VCaP (cell line): Measurements from ENCODE around the gene STXBP4.

Experiments used
- H3K27ac ChIP-seq: fragments of 450-650 bp; 2 replicates; pipeline ENCODE4 v1.5.1; 2017
- TF ChIP-seq, protein P1 (sequence below): fragments of 450-650 bp; conservative IDR thresholded peaks from 2 replicates; pipeline ENCODE4 v1.5.1; 2017; ENCODE audit warnings: mild to moderate bottlenecking, moderate library complexity

The STXBP4 gene

GRCh38 chr17:54968262-54968987 is at the start of gene STXBP4, which contains the start of gene COX11:
Gene STXBP4 (plus strand): TSS chr17:54968765. CDS start chr17:54986220, 17,455 bp downstream.
Gene COX11 (minus strand): TSS chr17:54968654. CDS start chr17:54968646, 8 bp downstream.
- peak within 1 kb of the TSS; percentile 87 for H3K27ac ChIP-seq
- TF ChIP-seq, protein P1, sequence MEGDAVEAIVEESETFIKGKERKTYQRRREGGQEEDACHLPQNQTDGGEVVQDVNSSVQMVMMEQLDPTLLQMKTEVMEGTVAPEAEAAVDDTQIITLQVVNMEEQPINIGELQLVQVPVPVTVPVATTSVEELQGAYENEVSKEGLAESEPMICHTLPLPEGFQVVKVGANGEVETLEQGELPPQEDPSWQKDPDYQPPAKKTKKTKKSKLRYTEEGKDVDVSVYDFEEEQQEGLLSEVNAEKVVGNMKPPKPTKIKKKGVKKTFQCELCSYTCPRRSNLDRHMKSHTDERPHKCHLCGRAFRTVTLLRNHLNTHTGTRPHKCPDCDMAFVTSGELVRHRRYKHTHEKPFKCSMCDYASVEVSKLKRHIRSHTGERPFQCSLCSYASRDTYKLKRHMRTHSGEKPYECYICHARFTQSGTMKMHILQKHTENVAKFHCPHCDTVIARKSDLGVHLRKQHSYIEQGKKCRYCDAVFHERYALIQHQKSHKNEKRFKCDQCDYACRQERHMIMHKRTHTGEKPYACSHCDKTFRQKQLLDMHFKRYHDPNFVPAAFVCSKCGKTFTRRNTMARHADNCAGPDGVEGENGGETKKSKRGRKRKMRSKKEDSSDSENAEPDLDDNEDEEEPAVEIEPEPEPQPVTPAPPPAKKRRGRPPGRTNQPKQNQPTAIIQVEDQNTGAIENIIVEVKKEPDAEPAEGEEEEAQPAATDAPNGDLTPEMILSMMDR = peak; percentile 66

GRCh38 chr17:54919425-54919824 is 49.1 kb upstream of the STXBP4 start:
- TF ChIP-seq, protein P1 = no peak
- H3K27ac ChIP-seq = no peak overlapping the region

DNA sequence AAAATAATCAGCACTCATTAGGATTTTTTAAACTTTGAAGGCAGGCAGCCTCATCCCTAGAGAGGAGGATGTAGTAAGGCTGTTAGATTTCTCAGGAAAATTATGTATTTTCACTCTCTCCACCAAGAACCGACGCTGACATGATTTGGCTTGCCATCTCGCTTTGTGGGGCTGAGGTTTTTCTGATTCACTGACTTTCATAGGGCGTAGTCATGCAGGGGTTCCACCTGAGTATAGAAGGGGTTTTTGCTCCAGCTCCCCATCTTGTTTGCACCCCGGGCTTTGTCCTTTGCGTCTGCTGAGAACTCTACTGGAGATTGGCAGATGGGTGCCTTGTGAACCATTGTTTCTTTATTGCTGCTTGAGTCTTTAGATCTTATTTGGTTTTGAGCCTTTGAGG is 47.7 kb upstream of the STXBP4 start:
- no peak overlapping the region for H3K27ac ChIP-seq
- TF ChIP-seq, protein P1 = no peak

- TF ChIP-seq, protein P1 = no peak
- H3K27ac ChIP-seq = no peak overlapping the region
These were observed 44.2 kb upstream of the STXBP4 start for GRCh38 chr17:54924405-54924804.

- TF ChIP-seq, protein P1 = no peak
- no peak overlapping the region for H3K27ac ChIP-seq
These were observed 41.0 kb upstream of the STXBP4 start for GRCh38 chr17:54927525-54927924.

- H3K27ac ChIP-seq = no peak overlapping the region
- TF ChIP-seq, protein P1 = no peak
These were observed 35.9 kb upstream of the STXBP4 start for GRCh38 chr17:54932711-54933110.

DNA sequence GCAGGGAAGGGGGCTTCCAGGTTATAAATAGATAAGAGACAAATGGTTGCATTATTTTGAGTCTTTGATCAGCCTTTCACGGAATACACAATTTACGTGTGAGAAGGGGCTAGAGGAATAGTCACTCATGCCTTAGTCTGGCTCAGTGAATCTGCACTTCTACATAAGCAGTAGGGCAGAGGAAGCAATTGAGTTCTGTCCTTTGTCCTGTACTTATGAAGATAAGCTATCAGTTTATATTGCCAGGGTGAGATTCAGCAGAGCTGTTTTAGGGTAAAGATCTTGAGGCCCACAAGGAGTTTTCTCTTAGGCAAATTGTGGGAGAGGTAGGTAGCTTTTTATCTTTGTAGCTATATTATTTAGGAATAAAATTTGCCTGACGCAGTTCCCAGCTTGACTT is 34.6 kb upstream of the STXBP4 start:
- no peak overlapping the region for H3K27ac ChIP-seq
- TF ChIP-seq, protein P1 = no peak
